ENCODE measurements around the gene PTPRZ1.

DNA sequence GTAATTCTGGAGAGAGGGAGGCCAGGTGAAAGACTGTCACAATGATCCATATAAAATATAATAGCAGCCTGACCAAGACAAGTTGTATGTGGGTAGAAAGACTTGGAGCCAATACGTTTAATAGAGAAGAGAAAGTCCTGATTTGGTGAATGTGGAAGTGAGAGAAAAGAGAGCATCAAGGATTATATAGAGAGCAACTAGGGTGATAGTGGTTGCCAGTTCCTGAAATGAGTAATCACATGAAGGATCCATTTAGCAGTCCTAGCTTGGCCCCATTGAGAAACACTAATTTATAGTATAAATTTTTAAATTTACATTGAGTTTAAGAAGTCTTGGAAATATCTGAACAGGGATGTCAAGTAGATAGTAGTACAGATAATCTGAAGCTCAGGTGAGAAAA lies 197.1 kb downstream of the PTPRZ1 start:
- TF ChIP-seq, protein P1, sequence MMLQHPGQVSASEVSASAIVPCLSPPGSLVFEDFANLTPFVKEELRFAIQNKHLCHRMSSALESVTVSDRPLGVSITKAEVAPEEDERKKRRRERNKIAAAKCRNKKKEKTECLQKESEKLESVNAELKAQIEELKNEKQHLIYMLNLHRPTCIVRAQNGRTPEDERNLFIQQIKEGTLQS (IDR thresholded peaks at IDR 0.05) = no peak
- TF ChIP-seq, protein P2, sequence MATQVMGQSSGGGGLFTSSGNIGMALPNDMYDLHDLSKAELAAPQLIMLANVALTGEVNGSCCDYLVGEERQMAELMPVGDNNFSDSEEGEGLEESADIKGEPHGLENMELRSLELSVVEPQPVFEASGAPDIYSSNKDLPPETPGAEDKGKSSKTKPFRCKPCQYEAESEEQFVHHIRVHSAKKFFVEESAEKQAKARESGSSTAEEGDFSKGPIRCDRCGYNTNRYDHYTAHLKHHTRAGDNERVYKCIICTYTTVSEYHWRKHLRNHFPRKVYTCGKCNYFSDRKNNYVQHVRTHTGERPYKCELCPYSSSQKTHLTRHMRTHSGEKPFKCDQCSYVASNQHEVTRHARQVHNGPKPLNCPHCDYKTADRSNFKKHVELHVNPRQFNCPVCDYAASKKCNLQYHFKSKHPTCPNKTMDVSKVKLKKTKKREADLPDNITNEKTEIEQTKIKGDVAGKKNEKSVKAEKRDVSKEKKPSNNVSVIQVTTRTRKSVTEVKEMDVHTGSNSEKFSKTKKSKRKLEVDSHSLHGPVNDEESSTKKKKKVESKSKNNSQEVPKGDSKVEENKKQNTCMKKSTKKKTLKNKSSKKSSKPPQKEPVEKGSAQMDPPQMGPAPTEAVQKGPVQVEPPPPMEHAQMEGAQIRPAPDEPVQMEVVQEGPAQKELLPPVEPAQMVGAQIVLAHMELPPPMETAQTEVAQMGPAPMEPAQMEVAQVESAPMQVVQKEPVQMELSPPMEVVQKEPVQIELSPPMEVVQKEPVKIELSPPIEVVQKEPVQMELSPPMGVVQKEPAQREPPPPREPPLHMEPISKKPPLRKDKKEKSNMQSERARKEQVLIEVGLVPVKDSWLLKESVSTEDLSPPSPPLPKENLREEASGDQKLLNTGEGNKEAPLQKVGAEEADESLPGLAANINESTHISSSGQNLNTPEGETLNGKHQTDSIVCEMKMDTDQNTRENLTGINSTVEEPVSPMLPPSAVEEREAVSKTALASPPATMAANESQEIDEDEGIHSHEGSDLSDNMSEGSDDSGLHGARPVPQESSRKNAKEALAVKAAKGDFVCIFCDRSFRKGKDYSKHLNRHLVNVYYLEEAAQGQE (IDR thresholded peaks at IDR 0.05) = no peak
- no peak for TF ChIP-seq YY1 (IDR thresholded peaks at IDR 0.05)
- TF ChIP-seq, protein P3, sequence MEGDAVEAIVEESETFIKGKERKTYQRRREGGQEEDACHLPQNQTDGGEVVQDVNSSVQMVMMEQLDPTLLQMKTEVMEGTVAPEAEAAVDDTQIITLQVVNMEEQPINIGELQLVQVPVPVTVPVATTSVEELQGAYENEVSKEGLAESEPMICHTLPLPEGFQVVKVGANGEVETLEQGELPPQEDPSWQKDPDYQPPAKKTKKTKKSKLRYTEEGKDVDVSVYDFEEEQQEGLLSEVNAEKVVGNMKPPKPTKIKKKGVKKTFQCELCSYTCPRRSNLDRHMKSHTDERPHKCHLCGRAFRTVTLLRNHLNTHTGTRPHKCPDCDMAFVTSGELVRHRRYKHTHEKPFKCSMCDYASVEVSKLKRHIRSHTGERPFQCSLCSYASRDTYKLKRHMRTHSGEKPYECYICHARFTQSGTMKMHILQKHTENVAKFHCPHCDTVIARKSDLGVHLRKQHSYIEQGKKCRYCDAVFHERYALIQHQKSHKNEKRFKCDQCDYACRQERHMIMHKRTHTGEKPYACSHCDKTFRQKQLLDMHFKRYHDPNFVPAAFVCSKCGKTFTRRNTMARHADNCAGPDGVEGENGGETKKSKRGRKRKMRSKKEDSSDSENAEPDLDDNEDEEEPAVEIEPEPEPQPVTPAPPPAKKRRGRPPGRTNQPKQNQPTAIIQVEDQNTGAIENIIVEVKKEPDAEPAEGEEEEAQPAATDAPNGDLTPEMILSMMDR (IDR thresholded peaks at IDR 0.05; ENCODE audit: low read depth, low read length, missing input control) = no peak
- TF ChIP-seq RXRA (IDR thresholded peaks at IDR 0.05) = no peak
- no peak for TF ChIP-seq EGR1 (IDR thresholded peaks at IDR 0.05; ENCODE audit: low read depth in 2 of 2)
- TF ChIP-seq, protein P4, sequence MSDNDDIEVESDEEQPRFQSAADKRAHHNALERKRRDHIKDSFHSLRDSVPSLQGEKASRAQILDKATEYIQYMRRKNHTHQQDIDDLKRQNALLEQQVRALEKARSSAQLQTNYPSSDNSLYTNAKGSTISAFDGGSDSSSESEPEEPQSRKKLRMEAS (IDR thresholded peaks at IDR 0.05) = no peak
- no peak for TF ChIP-seq JUND (IDR thresholded peaks at IDR 0.05)
- TF ChIP-seq RAD21 (IDR thresholded peaks at IDR 0.05) = no peak
